SK-N-SH (cell line): Measurements from ENCODE around the gene TSSK2. TPM values are rescaled to one million over a fixed set of nuclear protein-coding genes. Genes with fewer than 3 reads are reported as not detected.

ENCODE experiments used
- CTCF ChIA-PET: fragments of 300-600, 350-600 bp; formaldehyde crosslinking; extraction: SDS; loops from one replicate; lab custom pipeline; 2021; lab: Yijun Ruan, JAX
- POLR2A ChIA-PET: fragments of 350-600 bp; sonication (Branson Sonifier 250); formaldehyde crosslinking; extraction: SDS; loops from one replicate; lab custom pipeline; 2020; ENCODE audit warnings: antibody characterized with exemption, inconsistent platforms; lab: Yijun Ruan, JAX
- DNase-seq: peaks from one replicate; pipeline ENCODE4 v3.0.0; 2012
- H2AFZ ChIP-seq: fragments of 200-600 bp; sonication (generic); 2 replicates; pipeline ENCODE4 v1.8.1; 2016; ENCODE audit warnings: antibody characterized with exemption, mild to moderate bottlenecking, low read depth
- H3F3A ChIP-seq: fragments of 200-600 bp; sonication (generic); replicated peaks from 2 replicates; pipeline ENCODE3; 2016; ENCODE audit warnings: antibody characterized with exemption, mild to moderate bottlenecking; ENCODE audit not compliant: insufficient read depth
- H3K27ac ChIP-seq, 2 experiments: fragments of 200-500 bp in 1 of 2; fragments of 200-600 bp in 1 of 2; sonication (Bioruptor generic) in 1 of 2; sonication (generic), shearing (Covaris generic) in 1 of 2; 2 replicates each; pipeline versions ENCODE4 v1.5.1 to v1.6.1; 2014 to 2016; ENCODE audit warnings: low read depth in 2 of 2, inconsistent platforms in 1 of 2, low read length in 1 of 2, mild to moderate bottlenecking in 1 of 2, mixed read lengths in 1 of 2
- H3K27me3 ChIP-seq: fragments of 200-600 bp; sonication (generic), shearing (Covaris generic); 2 replicates; pipeline ENCODE4 v1.6.1; 2016; ENCODE audit warnings: mixed run types; ENCODE audit not compliant: insufficient read depth
- H3K36me3 ChIP-seq, 2 experiments: fragments of 200-500 bp in 1 of 2; fragments of 200-600 bp in 1 of 2; sonication (Bioruptor generic) in 1 of 2; sonication (generic) in 1 of 2; replicated peaks in 1 of 2; 2 replicates each; pipeline versions ENCODE3 to v1.5.1; 2014 to 2016; ENCODE audit warnings: low read length in 1 of 2, mild to moderate bottlenecking in 1 of 2; ENCODE audit not compliant: insufficient read depth in 2 of 2, control insufficient read depth in 1 of 2
- H3K4me1 ChIP-seq, 2 experiments: fragments of 200-500 bp in 1 of 2; fragments of 200-600 bp in 1 of 2; sonication (Bioruptor generic) in 1 of 2; sonication (generic), shearing (Covaris generic) in 1 of 2; 2 replicates each; pipeline versions ENCODE4 v1.5.1 to v1.6.1; 2014 to 2016; ENCODE audit warnings: low read depth in 1 of 2, low read length in 1 of 2, mixed run types in 1 of 2; ENCODE audit not compliant: insufficient read depth in 2 of 2, control insufficient read depth in 1 of 2
- H3K4me2 ChIP-seq: fragments of 200-600 bp; sonication (generic), shearing (Covaris generic); 2 replicates; pipeline ENCODE4 v1.6.1; 2017; ENCODE audit warnings: mixed run types
- H3K4me3 ChIP-seq, 2 experiments: fragments of 200-500 bp in 1 of 2; fragments of 200-600 bp in 1 of 2; sonication (Bioruptor generic) in 1 of 2; sonication (generic), shearing (Covaris generic) in 1 of 2; 2 replicates each; pipeline versions ENCODE4 v1.5.1 to v1.8.1; 2014 to 2016; ENCODE audit warnings: low read depth in 2 of 2, inconsistent platforms in 1 of 2, low read length in 1 of 2, mild to moderate bottlenecking in 1 of 2, mixed read lengths in 1 of 2, moderate library complexity in 1 of 2
- H3K79me2 ChIP-seq: fragments of 200-600 bp; sonication (generic); 2 replicates; pipeline ENCODE4 v1.8.1; 2017; ENCODE audit warnings: mild to moderate bottlenecking; ENCODE audit not compliant: insufficient read depth
- H3K9ac ChIP-seq: fragments of 200-600 bp; sonication (generic); 2 replicates; pipeline ENCODE4 v1.6.1; 2017; ENCODE audit warnings: mixed run types
- H3K9me2 ChIP-seq: fragments of 200-600 bp; sonication (generic); 2 replicates; pipeline ENCODE4 v1.6.1; 2017; ENCODE audit warnings: mixed run types
- H3K9me3 ChIP-seq: fragments of 200-600 bp; sonication (generic); 2 replicates; pipeline ENCODE4 v1.6.1; 2017; ENCODE audit warnings: mixed run types, mild to moderate bottlenecking, moderate library complexity
- H4K20me1 ChIP-seq: fragments of 200-600 bp; sonication (generic); 2 replicates; pipeline ENCODE4 v1.6.1; 2017; ENCODE audit warnings: mild to moderate bottlenecking, mixed run types; ENCODE audit not compliant: insufficient read depth
- CHD2 ChIP-seq: fragments of 150-350 bp; IDR thresholded peaks from 2 replicates; pipeline ENCODE4 v1.6.1; 2018; ENCODE audit warnings: low read length; ENCODE audit not compliant: partially characterized antibody
- JUND ChIP-seq: IDR thresholded peaks from 2 replicates; pipeline ENCODE4 v1.4.0; 2012
- MEF2A ChIP-seq: IDR thresholded peaks from 2 replicates; pipeline ENCODE4 v1.4.0; 2012; ENCODE audit warnings: low read depth, borderline replicate concordance
- MXI1 ChIP-seq: IDR thresholded peaks from 2 replicates; pipeline ENCODE4 v1.6.1; 2012; ENCODE audit warnings: mild to moderate bottlenecking, low read depth, low read length, improper control_type of control experiment
- NFIC ChIP-seq: IDR thresholded peaks from 2 replicates; pipeline ENCODE4 v1.4.0; 2012; ENCODE audit warnings: borderline replicate concordance
- POLR2AphosphoS5 ChIP-seq: IDR thresholded peaks from 2 replicates; pipeline ENCODE4 v1.6.1; 2012; ENCODE audit warnings: low read depth, low read length
- RCOR1 ChIP-seq: fragments of 150-350 bp; IDR thresholded peaks from 2 replicates; pipeline ENCODE4 v1.6.1; 2017; ENCODE audit warnings: antibody characterized with exemption, low read length
- RFX5 ChIP-seq: IDR thresholded peaks from 2 replicates; pipeline ENCODE4 v1.6.1; 2012; ENCODE audit warnings: mild to moderate bottlenecking, improper control_type of control experiment, low read length
- RXRA ChIP-seq: IDR thresholded peaks from 2 replicates; pipeline ENCODE4 v1.4.0; 2012; ENCODE audit warnings: low read depth, mild to moderate bottlenecking, borderline replicate concordance
- SIN3A ChIP-seq: IDR thresholded peaks from 2 replicates; pipeline ENCODE4 v1.6.1; 2012; ENCODE audit warnings: low read depth, mild to moderate bottlenecking, low read length, moderate library complexity, borderline replicate concordance
- SMC3 ChIP-seq: IDR thresholded peaks from 2 replicates; pipeline ENCODE4 v1.6.1; 2012; ENCODE audit warnings: low read depth, low read length, improper control_type of control experiment
- TAF1 ChIP-seq: IDR thresholded peaks from 2 replicates; pipeline ENCODE4 v1.6.1; 2012; ENCODE audit warnings: low read depth, mild to moderate bottlenecking, low read length, moderate library complexity, borderline replicate concordance
- TCF12 ChIP-seq: IDR thresholded peaks from 2 replicates; pipeline ENCODE4 v1.4.0; 2012
- USF1 ChIP-seq: IDR thresholded peaks from 2 replicates; pipeline ENCODE4 v1.4.0; 2012; ENCODE audit warnings: low read depth, borderline replicate concordance
- USF2 ChIP-seq: fragments of 150-350 bp; IDR thresholded peaks from 2 replicates; pipeline ENCODE4 v1.6.1; 2017; ENCODE audit warnings: antibody characterized with exemption, low read length, low read depth, borderline replicate concordance
- WGBS: methylation state at CpG from one replicate; pipeline ENCODE4 v1.1.6; 2017; ENCODE audit warnings: low lambda C conversion rate; 5-methylcytosine and 5-hydroxymethylcytosine counted together
- polyA plus RNA-seq, 3 experiments: library from polyadenylated mRNA; depleted of rRNA; stranded (reverse); fragments of >200 nt; gene quantifications; 2 replicates each; pipeline ENCODE4 v1.2.3, GENCODE V29; 2012
- TF ChIP-seq, protein P1 (sequence below): IDR thresholded peaks from 2 replicates; pipeline ENCODE4 v1.4.0; 2012; ENCODE audit warnings: low read depth

Gene TSSK2
- polyA plus RNA-seq, 1 of the 3 experiments (the other 2 are of a cell fraction), result not detected

DNA sequence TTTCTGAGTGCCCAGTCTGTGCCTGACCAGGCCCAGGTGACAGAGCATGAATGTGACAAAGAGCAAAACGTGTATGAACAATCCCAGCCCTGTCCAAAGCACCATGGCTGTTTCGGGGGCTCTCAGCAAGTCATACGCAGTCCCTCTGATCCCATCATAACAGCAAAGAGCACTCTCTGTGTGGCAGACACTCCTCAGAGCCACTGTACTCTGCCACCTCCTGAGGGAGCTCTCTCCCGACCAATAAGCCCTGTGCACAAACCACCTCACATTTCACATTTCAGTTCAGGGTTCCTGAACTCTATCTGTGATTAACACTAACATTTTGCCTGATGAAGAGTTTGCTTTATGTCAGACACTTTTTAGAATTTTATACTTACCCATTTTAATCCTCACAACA is 15.5 kb upstream of the TSSK2 start:
- Histone ChIP-seq H3F3A (no peaks in the 10 kb centered on the region), H3K4me1 (peaks cover 0 to 28% of the 10 kb centered on the region in 2 experiments; a peak in 1 of 4 replicates), H3K27me3 (no peaks in the 10 kb centered on the region), H3K36me3 (peaks cover 0 to 2% of the 10 kb centered on the region in 2 experiments), H3K27ac (no peak overlapping the region), H3K9me3 (no peaks in the 10 kb centered on the region), H3K4me3 (no peak overlapping the region), H3K9ac (no peak overlapping the region), H3K4me2 (no peak overlapping the region), H4K20me1 (peaks cover 94% of the 10 kb centered on the region), H3K9me2 (no peaks in the 10 kb centered on the region), H3K79me2 (peaks cover 98% of the 10 kb centered on the region), H2AFZ (no peak overlapping the region)
- no peak for DNase-seq
- WGBS, result 83% methylated on average over 4 of the region's 4 CpGs
- TF ChIP-seq CHD2 (no peak), MEF2A (no peak), TAF1 (no peak), JUND (no peak), NFIC (no peak), MXI1 (no peak), RFX5 (no peak), USF1 (no peak), RXRA (no peak), RCOR1 (no peak)
- TF ChIP-seq, protein P1, sequence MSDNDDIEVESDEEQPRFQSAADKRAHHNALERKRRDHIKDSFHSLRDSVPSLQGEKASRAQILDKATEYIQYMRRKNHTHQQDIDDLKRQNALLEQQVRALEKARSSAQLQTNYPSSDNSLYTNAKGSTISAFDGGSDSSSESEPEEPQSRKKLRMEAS, result no peak
- POLR2A ChIA-PET, result no interaction called here
- CTCF ChIA-PET, result interaction anchor here (1.0 to 2.1 kb wide), 2 partner anchors 9 to 514 kb away, joined by 3 to 9 read pairs; no protein-coding TSS in a partner anchor

GRCh38 chr22:19117111-19117512 is 14.0 kb upstream of the TSSK2 start:
- Histone ChIP-seq H3K27ac (no peak overlapping the region), H3K9me3 (no peaks in the 10 kb centered on the region), H3K9ac (no peak overlapping the region), H2AFZ (no peak overlapping the region), H3K36me3 (peaks cover 0 to 2% of the 10 kb centered on the region in 2 experiments), H3K9me2 (no peaks in the 10 kb centered on the region), H3K4me2 (no peak overlapping the region), H3K4me1 (peaks cover 0 to 35% of the 10 kb centered on the region in 2 experiments; a peak in 2 of 4 replicates), H3K4me3 (no peak overlapping the region), H4K20me1 (peaks cover 92% of the 10 kb centered on the region), H3K27me3 (no peaks in the 10 kb centered on the region), H3K79me2 (peaks cover 98% of the 10 kb centered on the region), H3F3A (no peaks in the 10 kb centered on the region)
- WGBS, result 89% methylated on average over 9 of the region's 9 CpGs
- ChIA-PET CTCF (interaction anchor here (2.9 kb wide), 1 partner anchor 11 kb away, joined by 14 read pairs; no protein-coding TSS in a partner anchor), POLR2A (no interaction called here)
- TF ChIP-seq SIN3A (no peak), TCF12 (no peak), NFIC (no peak), POLR2AphosphoS5 (no peak), USF2 (no peak), TAF1 (no peak), SMC3 (no peak), RCOR1 (no peak), MXI1 (no peak)
- DNase-seq, result no peak
